ENCODE results near the gene EMP2.
"Not testable (repeated sequence)": the region's sequence is repeated elsewhere in the genome, so short reads cannot be mapped to it uniquely, and the experiment has no call there.

EMP2 gene

DNA sequence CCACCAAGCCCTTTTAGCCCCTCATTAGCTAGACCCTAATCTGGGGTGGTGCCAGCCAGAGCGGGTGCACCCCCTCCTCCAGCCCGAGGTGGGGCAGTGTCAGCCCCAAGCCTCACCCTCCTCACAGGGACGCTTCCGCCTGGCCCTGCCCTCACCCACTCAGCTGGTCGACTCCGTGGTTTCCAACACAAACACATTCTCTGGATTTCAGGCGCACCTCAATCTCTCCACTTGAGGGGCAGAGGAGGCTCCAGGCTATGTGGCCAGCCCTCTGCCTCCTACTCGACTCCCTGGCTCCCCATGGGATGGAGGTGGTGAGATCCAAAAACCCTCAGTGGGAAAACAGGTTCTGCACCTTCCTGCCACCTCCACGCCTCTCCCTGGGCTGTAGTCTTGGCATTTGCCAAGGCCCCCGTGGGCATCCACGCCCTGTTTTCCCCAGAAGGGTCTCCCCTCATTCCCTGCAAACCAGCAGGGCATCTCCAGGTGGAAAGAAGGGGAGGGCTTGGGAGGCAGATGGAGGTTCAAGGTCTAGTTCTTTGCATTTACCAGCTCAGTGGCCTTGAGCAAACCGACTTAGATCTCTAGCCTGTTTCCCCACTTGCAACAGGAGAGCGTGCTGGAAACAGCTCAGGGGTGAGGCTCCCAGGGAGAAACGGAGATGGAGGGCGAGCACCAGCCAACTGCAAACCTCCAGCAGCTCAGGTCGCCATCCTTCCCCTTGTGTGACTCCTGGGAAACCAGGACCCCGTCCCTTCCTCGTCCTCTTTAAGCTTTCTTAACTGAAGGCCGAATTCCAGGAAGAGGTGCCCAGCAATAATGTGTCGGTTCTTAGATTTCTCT, 1.7 kb downstream of the EMP2 start:
- no peak for DNase-seq (ENCODE audit: low read depth)

DNA sequence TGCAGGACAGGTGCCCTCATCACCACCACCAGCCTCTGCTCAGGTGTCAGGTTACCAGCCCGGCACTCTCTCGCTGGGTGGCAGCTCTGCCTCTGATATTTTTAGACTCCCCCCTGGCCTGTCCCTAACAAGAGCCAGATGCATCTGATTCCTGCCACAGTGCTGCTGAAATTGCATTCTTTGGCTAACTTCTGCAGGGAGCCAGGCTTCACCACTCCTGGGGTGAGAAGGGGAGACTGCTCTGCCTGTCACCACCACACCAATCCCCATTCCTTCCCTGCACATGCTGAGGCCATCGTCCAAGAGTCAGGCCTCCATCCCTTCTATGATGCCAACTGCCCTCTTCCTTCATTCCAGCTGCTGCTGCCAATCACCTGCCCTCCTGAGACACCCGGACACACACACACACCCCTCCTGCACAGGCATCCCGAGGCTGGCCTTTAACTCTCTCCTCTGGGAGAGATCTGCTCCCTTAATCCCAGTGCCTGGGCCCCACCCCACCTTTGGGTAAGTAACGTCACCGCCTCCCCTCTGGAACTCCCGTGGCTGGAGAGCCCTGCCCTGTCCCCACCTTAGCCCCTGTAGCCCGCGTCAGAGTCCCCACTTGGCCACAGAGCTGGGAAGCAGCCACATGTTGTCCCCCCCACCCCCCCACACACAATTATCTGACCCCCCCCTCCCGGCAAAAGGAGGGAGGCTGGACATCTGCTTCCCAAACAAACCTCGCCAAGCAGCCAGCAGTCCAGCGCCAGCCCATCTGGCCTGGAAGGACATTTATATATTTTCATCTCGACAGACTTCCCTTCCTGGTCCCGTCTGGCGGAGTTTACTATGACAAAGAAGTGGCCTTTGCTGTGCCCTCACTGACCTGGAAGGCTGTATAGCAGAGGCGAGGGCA, 2.8 kb downstream of the EMP2 start:
- DNase-seq (ENCODE audit: low read depth): no peak

DNA sequence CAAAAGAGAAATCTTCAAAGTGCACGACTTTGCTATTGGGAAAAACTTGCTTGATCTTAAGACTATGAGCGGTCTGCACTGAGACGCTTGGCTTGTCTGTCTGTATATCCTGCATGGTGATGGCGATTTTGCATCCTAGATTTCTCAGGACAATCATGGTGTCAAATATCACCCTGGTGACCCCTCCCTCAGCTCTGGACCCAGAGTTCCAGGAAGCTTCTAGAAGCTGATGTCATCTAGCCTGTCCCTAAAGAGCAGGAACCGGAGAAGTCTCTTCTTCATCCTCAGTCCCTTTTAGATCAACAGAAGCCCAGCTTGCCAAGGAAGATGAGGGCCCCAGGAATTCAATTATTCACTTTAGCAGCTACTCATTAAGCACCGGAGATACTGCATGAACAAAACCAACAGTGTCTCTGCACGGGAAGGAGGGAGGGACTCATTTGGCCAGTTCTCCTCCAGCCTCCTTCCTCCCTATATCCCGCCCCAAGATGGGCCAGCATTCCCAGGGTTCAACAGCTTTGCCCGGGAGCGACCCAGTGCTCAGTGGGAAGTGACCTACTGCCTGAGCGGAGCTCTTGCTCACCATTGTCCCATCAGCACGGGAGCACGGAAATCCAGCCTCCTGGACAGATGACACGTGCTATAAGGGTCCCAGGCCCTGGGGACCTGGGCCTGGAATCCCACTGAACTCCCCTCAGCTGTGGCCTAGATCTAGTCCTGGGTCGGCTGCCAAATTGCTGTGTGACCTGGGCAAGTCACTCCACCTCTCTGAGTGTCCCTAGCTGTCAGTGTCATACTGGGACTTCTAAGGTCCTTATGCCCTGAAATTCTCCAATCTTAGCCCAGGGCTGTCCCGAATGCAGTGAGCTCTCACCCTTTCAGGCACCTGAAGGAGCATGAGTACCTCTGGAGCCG, 3.8 kb downstream of the EMP2 start:
- DNase-seq (ENCODE audit: low read depth): no peak

DNA sequence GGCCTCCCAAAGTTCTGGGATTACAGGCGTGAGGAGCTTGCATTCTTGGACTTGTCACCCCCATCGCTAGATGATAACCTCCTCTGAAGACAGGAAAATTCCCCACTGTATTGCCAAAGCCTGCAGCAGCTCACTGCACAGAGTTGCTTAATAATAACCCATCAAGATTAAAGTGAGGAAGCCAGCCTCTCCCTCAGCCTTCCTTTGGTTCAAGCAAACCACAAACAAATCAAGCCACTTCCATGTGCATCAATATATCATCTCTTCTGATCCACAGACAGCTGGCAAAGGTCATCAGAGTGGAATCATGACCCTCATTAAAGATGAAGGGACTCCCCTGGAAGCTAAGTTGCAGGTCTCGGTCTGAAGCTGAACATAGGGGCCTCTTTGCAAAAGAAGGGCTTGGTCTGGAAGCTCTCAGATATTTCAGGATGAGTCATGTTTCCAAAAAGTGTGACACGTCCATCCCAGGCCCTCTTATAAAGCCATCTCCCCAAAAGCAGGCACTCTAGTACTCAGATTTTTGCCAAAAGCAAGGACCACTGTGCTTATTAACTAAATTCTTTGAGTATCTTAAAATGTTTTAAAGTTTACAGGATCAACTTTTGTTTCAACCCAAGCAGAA, 4.8 kb downstream of the EMP2 start:
- no peak for DNase-seq (ENCODE audit: low read depth)

DNA sequence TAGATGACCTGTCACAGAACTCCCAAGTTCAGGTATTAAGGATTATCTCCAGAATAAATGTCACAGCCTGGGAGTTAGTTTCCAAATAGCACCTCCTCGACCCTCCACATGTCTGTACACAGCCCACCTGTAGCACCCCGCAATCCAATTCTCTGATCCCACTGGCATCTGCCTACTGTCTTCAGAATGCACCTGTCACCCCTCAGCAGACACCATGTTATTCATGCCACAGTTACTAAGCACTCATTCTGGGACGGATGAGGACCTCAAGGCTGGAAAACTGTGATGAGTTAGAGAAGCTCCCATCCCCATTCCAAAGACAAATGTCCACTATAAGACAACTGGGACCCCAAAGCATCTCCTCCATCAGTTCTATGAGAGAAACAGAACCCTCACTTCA, 7.8 kb downstream of the EMP2 start:
- DNase-seq (ENCODE audit: low read depth): no peak

DNA sequence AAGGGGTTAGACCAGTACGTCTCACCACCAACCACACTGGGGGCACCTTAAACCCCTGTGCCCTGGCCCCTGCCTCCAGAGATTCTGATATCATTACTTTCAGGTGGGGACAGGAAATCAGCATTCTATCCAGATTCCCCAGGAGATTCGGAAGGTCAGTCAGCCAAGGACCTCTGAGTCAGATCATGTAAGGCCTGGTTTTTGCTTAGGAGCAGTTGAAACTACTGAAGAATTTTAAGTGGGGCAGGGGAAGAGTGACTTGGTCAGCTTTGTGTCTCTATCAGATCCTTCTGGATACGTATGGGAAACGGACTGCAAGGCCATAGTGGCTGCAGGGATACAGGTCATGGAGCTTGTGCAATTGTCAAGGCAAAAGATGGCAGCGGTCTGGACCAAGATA, 9.0 kb downstream of the EMP2 start:
- DNase-seq (ENCODE audit: low read depth): no peak

DNA sequence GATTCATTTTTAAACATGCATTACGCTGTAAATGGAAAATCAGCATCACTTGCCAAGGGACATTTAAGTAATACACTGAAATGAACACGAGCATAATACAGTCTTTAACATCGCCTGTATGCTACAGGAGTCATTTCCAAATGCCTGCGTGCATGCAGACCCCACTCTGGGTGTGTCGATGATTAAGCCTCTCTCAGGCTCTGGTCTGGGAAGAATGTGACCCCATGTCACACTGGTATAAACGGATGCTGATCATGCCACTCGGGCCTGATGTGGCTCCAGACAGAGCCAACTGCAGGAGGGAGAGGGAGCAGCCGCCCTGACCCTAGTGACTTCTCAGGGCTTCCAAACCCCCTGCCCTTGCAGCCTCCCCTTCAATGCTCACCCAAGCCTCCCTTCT, 10.8 kb downstream of the EMP2 start:
- no peak for DNase-seq (ENCODE audit: low read depth)

DNA sequence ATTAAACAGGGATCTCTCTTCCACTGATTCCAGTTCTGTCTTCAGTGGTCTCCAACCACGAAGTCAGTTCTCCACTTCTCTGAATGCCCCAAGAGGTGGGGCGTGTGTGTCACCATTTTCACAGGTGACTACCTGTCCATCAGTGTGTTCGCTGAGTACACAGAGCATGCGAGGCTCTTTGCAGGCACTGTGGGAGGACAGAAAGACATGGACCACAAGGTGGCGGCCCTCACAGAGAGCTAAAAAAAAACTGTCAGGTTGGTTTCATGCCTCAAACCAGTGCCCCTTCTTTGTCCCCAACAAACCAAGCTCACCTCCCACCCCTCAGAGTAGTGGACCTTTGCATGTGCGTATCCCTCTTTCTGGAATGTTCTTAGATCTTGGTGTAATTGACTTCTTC, 13.8 kb downstream of the EMP2 start:
- no peak for DNase-seq (ENCODE audit: low read depth)

DNA sequence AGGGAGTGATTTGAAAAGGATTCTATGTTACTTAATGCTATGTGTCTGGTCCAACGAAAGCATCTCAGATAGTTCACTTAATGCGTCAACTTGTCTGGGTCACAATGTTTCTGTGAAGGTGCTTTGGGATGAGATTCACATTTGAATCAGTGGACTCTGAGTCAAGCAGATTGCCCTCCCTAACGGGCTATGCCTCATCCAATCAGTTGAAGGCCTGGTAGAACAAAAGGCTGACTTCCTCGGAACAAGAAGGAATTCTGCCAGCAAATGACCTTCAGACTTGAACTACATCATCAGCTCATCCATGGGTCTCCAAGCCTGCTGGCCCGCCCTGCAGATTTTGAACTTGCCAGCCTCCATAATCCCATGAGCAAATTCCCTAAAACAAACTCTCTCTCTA, 15.2 kb downstream of the EMP2 start:
- DNase-seq (ENCODE audit: low read depth): no peak

DNA sequence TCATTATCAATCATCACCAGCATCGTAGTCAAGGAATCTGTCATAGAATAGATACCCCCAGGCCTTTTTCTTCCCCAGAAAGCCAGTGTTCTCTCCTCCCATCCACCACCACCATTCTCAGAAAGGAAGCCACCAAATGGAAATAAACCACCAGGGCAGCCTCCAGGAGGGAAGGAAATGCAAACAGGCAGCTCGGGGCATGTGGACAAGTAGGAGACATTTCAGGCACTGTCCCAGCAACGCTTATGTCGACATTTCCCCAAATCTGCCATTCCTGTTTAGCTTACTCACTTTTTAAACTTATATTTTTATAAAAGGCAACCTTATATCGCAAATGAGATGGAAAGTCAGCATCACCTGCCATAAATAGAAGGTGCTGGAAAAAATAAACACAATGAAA, 15.8 kb downstream of the EMP2 start:
- DNase-seq (ENCODE audit: low read depth): no peak

DNA sequence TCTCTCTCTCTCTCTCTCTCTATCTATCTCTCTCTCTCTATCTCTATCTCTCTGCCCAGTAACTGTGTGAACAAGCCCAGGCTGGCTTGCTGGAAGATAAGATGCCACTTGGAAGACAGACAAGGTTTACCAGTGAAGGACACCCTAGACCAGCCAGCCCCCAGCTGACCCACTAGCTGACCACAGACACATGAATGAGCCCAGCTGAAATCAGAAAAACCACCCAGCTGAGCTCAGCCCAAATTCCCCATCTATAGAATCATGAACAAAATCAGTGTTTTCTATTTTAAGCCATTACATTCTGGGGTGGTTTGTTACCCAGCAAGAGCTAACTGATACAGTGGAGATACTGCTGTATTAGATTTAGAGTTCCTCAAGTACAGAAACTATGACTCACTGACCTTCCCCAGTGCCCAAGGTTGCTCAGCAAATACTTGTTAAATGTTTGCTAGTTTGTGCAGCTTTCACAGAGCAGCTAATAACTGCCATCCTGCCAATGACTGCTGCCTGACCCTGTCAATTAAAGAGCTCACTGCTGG, 18.0 kb downstream of the EMP2 start:
- no peak for DNase-seq (ENCODE audit: low read depth)

DNA sequence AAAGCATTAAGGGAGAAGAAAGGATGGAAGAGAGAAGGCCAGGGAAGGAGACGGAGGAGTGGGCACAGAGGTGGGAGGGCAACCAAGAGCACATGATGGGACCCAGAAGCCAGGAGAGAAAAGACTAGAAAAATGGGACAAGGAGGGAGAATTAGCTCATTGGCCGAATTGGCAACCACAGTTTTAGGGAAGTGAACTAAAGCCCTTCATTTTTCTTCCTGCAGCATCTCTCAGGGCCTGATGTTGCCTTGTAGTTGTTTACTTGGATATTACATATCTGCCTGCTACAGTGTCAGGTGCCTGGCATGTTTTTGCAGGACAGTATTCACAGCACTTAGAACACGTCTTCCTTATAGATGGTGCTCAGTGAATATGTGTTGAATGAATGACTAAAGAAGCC, 19.0 kb downstream of the EMP2 start:
- no peak for DNase-seq (ENCODE audit: low read depth)

DNA sequence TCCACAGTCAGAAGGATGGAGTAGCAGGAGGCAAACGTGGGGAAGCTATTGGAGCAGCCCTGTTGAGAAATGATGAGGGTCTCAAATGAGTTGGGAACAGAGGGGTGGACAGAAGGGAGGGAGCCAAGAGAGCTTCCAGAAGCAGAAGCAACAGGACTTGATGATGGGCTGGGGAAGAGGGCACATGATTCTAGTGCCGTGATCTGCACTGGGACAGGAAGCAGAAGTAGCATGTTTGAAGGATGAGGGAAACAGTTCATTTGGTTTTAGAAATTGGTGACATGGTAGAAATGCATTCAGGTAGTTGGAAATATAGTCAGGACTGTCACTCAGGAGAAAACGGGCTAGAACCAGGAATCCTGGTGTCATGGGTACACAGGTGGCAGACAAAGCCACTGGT, 19.4 kb downstream of the EMP2 start:
- DNase-seq (ENCODE audit: low read depth): no peak

DNA sequence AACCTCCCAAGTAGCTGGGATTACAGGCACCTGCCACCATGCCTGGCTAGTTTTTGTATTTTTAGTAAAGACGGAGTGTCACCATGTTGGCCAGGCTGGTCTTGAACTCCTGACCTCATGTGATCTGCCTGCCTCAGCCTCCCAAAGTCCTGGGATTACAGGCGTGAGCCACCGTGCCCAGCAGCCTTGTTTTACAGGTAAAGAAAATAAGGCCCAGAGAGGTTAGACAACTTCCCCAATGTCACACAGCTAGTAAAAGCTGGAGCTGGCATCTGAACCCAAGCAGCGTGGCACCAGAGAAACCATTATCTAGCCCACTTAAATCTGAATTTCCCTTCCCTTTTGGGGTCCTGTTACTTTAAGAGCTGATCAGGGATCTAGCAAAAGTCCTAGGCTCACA, 20.6 kb downstream of the EMP2 start:
- DNase-seq (ENCODE audit: low read depth): not testable (repeated sequence)

DNA sequence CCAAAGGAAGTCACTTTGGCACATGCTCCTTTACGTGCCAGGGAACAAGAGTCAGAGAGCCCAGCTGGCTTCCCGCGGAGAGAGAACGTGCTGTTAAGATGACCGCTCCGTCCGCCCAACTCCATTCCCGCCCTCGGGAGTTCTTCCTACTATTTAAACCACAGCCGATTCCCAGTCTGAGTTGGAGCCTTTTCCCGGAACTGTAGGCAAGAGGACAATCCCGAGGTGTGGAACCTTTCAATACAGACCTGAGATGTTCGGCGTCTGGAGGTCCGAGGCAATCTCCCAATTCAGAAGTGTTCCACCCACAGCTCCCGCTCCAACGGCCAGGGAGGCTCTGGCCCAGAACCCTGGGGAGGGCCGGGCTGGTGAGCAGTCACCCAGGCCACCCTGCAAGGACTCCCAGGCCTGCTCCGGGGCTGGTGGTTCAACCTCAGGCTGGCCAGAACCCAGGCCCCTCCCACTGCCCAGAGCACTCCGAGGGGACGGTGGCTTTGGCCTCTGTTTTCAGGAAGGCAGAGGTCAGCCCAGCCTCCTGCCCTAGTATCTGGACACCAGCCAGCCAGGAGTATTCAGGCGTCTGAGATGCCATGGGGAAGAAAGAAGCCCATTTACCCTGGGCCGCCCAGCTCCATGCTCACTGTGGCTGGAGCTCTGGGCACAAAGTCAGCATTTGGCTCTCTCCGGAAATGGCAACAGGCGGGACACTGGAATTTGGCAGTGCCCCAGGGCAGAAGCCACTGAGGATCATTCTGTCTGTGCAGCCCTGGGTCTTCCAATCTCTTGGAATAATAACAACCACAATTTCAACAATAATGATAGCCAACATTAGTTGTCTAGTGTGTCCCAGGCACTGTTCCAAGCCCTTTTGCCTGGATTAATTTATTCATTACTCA, 21.4 kb downstream of the EMP2 start:
- no peak for DNase-seq (ENCODE audit: low read depth)

DNA sequence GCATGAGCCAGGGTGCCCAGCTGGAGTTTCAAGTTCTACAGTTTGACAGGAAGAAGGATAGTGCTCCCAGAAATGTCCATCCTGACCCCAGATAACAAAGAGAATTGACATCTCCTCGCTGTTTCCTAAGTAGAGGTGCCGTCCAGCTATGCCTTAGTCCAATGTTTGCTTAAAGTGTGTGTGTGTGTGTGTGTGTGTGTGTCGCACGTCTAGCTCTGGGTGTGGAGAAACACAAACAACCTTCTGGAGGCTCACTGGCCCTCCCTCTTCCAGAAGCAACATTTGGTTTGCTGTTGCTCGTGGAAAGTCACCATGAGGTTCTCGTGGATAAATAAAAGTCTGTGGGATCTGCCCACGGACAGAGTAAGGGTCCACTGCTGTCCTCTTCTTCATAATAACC, 22.1 kb downstream of the EMP2 start:
- DNase-seq (ENCODE audit: low read depth): no peak

DNA sequence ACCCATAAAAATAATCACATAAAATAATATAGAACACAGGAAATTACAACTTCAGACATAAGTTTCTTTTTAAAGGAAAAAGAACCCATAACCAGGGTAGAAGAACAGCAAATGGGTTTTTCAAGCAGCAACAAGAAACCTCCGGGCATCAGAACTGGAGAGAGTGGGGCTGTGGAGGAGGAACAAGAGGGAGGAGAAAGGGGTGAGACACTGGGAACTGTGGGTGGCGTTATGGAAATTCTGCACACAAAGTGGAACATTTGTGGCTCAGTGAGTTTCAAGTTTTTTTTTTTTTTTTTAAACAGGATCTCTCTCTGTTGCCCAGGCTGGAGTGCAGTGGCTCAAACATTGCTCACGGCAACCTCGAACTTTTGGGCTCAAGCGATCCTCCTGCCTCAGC, 22.6 kb downstream of the EMP2 start:
- no peak for DNase-seq (ENCODE audit: low read depth)

DNA sequence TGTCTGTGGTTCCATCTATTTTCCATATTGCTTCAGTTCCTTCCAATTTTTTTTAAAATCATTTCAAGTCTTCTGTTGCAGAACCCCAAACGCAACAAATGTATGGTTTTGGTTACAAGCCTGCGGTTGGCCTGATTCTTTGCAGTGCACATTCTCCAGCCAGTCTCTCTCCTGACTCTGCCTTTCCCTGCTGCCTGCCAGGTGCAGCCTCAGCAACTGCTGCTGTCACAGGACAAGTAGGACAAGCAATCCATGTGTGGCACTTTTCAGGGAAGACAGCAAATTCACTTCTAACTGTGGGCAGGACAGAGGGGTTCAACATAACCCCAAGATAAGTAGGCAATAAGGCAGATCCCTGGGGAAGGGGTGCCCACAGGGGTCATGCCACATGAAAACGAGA, 24.2 kb downstream of the EMP2 start:
- no peak for DNase-seq (ENCODE audit: low read depth)

DNA sequence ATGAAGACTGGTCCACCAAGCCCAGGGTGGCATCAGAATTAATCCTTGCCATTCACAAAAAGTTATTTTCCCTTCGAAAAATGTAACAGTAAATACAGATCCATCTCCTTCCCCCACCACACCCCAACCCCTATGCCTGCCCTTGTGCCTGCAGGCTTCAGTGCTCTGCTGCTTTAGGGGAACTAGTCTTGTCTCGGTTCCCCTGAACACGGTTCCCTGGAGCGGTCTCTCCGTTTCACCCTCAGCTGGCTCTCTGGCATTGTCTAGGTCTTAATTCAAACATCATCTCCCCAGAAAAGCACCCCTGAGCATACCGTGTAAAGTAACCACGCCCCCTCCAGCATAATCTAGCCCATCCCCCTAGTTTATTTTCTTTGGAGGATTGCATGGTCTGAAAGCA, 25.8 kb downstream of the EMP2 start:
- DNase-seq (ENCODE audit: low read depth): no peak

DNA sequence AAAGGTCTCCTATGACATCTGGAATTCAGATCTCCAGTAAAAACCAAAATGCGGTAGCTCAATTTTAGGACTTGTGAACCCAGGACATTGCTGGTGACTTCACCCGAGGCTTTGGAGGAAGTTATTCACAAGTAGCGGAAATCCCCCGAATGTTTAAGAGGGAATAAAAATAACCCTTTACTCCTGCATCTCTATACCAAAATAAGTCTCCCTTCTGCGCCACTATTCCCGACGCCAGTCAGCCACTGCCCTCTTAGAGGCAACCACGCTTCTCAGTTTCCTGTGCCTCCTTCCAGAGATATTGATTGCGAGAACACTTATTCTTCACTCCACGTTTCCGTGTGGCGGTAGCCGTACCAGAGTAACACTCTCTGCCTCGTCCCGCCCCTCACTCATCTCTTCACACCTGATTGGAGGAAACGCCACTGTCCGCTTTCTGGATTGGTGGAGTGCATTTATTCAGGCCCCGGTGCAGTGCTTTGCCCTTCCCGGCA, 27.4 kb downstream of the EMP2 start:
- DNase-seq (ENCODE audit: low read depth): peak; percentile 16
